ENCODE data around the gene IGSF3.

- TF ChIP-seq CTCF (IDR thresholded peaks at IDR 0.05 in 2 of 3, conservative IDR thresholded peaks at IDR 0.05 in 1 of 3; ENCODE audit: control insufficient read depth in 2 of 3, extremely low read depth in 1 of 3, insufficient read depth in 1 of 3, low read depth in 3 of 3, low read length in 3 of 3), result no peak
- TF ChIP-seq, protein P1, sequence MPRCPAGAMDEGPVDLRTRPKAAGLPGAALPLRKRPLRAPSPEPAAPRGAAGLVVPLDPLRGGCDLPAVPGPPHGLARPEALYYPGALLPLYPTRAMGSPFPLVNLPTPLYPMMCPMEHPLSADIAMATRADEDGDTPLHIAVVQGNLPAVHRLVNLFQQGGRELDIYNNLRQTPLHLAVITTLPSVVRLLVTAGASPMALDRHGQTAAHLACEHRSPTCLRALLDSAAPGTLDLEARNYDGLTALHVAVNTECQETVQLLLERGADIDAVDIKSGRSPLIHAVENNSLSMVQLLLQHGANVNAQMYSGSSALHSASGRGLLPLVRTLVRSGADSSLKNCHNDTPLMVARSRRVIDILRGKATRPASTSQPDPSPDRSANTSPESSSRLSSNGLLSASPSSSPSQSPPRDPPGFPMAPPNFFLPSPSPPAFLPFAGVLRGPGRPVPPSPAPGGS (IDR thresholded peaks at IDR 0.05; ENCODE audit: borderline replicate concordance, insufficient read depth, low read depth, low read length, poor library complexity, severe bottlenecking), result no peak
- TF ChIP-seq CEBPB (IDR thresholded peaks at IDR 0.05; ENCODE audit: borderline replicate concordance in 1 of 2, low read depth in 2 of 2, low read length in 2 of 2), result no peak
- no peak for TF ChIP-seq POLR2AphosphoS5 (IDR thresholded peaks at IDR 0.05; ENCODE audit: low read length)
- no peak for TF ChIP-seq NR2C2 (IDR thresholded peaks at IDR 0.05; ENCODE audit: borderline replicate concordance, control insufficient read depth, insufficient read length, low read depth)
- no peak for TF ChIP-seq EP300 (IDR thresholded peaks at IDR 0.05; ENCODE audit: borderline replicate concordance in 1 of 2, control insufficient read depth in 1 of 2, low read depth in 2 of 2, low read length in 2 of 2)
- TF ChIP-seq NRF1 (conservative IDR thresholded peaks at IDR 0.05; ENCODE audit: low read depth, low read length), result no peak
- TF ChIP-seq MXI1 (IDR thresholded peaks at IDR 0.05; ENCODE audit: low read depth, low read length), result no peak
- TF ChIP-seq EZH2 (IDR thresholded peaks at IDR 0.05; ENCODE audit: borderline replicate concordance, control insufficient read depth, low read depth, low read length), result no peak
These were observed 134.1 kb downstream of the IGSF3 start for GRCh38 chr1:116533429-116533820.
